ENCODE data around the gene STOML1.

DNA sequence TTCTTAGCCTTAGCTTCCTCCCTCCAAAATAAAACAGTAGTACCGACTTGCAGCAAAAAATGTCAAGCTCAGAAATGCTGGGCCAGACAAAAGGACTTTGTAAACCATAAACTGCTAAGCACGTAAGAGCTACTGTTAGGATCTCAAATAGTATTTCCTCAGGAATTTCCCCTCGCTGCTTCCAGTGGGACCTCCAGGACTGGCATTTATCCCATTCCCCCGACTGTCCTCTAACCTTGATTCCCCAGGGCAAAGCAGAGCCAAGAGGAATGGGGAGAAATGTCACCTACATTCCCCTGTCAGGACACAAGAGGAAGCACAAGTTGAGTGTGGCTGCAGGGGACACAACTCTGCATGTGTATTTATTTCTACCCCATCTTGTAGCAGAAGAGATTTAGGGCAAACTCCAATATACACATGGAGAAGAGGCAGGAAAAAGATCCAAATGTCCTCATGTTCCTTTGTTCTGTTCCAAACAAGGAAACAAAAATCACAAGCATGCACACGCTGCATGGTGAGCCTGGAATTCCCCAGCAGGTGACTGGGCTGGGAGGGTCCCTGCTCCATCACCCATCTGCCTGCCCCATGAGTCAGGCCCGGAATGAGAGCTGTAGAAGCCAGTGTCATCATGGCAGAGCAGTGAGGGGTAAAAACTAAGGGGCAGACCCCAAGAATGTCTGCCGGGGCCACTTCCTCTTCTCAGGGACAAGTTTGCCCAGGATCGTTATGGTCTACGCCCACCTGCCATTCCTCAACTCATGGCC is 4.2 kb downstream of the STOML1 start:
- TF ChIP-seq, protein P1, sequence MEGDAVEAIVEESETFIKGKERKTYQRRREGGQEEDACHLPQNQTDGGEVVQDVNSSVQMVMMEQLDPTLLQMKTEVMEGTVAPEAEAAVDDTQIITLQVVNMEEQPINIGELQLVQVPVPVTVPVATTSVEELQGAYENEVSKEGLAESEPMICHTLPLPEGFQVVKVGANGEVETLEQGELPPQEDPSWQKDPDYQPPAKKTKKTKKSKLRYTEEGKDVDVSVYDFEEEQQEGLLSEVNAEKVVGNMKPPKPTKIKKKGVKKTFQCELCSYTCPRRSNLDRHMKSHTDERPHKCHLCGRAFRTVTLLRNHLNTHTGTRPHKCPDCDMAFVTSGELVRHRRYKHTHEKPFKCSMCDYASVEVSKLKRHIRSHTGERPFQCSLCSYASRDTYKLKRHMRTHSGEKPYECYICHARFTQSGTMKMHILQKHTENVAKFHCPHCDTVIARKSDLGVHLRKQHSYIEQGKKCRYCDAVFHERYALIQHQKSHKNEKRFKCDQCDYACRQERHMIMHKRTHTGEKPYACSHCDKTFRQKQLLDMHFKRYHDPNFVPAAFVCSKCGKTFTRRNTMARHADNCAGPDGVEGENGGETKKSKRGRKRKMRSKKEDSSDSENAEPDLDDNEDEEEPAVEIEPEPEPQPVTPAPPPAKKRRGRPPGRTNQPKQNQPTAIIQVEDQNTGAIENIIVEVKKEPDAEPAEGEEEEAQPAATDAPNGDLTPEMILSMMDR (optimal IDR thresholded peaks at IDR 0.05 in 1 of 3, IDR thresholded peaks at IDR 0.05 in 1 of 3, conservative IDR thresholded peaks at IDR 0.05 in 1 of 3; ENCODE audit: extremely low read depth in 1 of 3, insufficient read depth in 2 of 3, low read length in 3 of 3): no peak
- TF ChIP-seq EZH2 (IDR thresholded peaks at IDR 0.05; ENCODE audit: low read length): no peak
